Testis (tissue), 3 donors: ENCODE results near the gene SRRD. TPM values are rescaled to one million over a fixed set of nuclear protein-coding genes. Genes with fewer than 3 reads are reported as not detected.
A peak's percentile ranks its signal among the peaks of the same experiment; 100 is the strongest.

Source experiments
- DNase-seq: peaks from one replicate; pipeline ENCODE4 v3.0.0-alpha.2; 2019
- H3K27ac ChIP-seq, 2 donors: fragments of 200-600 bp; sonication (generic); one replicate each; pipeline ENCODE4 v1.5.1; 2019
- H3K27me3 ChIP-seq: fragments of 200-600 bp; sonication (generic); one replicate; pipeline ENCODE4 v1.5.1; 2019
- H3K36me3 ChIP-seq: fragments of 200-600 bp; sonication (generic); one replicate; pipeline ENCODE4 v1.5.1; 2017; ENCODE audit warnings: low read depth; ENCODE audit errors: missing control alignments
- H3K4me1 ChIP-seq: fragments of 200-600 bp; sonication (generic); one replicate; pipeline ENCODE4 v1.5.1; 2019
- H3K4me3 ChIP-seq, 2 donors: fragments of 200-600 bp; sonication (generic); one replicate each; pipeline ENCODE4 v1.5.1; 2017 to 2019
- H3K9me3 ChIP-seq: fragments of 200-600 bp; sonication (generic); one replicate; pipeline ENCODE4 v1.5.1; 2017
- CTCF ChIP-seq, 3 experiments: fragments of 450-650 bp in 2 of 3; fragments of 200-600 bp in 1 of 3; sonication (generic) in 1 of 3; IDR thresholded peaks; one replicate each; pipeline ENCODE4 v1.5.1; 2016 to 2019; ENCODE audit warnings: antibody characterized with exemption in 3 of 3, mild to moderate bottlenecking in 2 of 3, moderate library complexity in 1 of 3
- POLR2A ChIP-seq: fragments of 450-650 bp; IDR thresholded peaks from one replicate; pipeline ENCODE4 v1.6.1; 2017; ENCODE audit warnings: antibody characterized with exemption, mild to moderate bottlenecking, moderate library complexity
- WGBS, 2 donors: methylation state at CpG; one replicate each; pipeline ENCODE4 v1.1.5; 2018; 5-methylcytosine and 5-hydroxymethylcytosine counted together
- intact Hi-C: fragments of 100-400 bp; cut with DNase I; formaldehyde crosslinking; loops from one replicate; pipeline ENCODE4 v1.15.1; 2023; ENCODE audit warnings: low total_unique reads
- polyA plus RNA-seq: library from polyadenylated mRNA; stranded (reverse); fragments of 350-450 nt; fragmentation: Illumina TruSeq; extraction: RNeasy Lipid Tissue Mini Kit (QIAGEN cat#74804); gene quantifications from one replicate; pipeline ENCODE4 v1.2.3, GENCODE V29; 2014; ENCODE audit warnings: low read depth, low replicate concordance; ENCODE audit not compliant: insufficient read depth
- total RNA-seq, 2 donors: library from RNA; depleted of rRNA; stranded (reverse); fragments of >200 nt; gene quantifications; one replicate each; pipeline ENCODE4 v1.2.3, GENCODE V29; 2016

The SRRD gene
- total and polyA plus RNA-seq, 3 donors from 2014 or later, result 22.7 to 37.9 (median 27.2) TPM

- Histone ChIP-seq H3K27ac (peak overlapping the region in 1 of 2 donors; percentile 0), H3K4me1 (peaks cover 23% of the 10 kb centered on the region), H3K4me3 (no peak overlapping the region), H3K9me3 (no peaks in the 10 kb centered on the region), H3K36me3 (no peaks in the 10 kb centered on the region), H3K27me3 (no peaks in the 10 kb centered on the region)
- intact Hi-C loops, result no loop called here
- TF ChIP-seq POLR2A (no peak), CTCF (IDR thresholded peaks at IDR 0.05) (no peak)
- 57 to 77% methylated on average over 4 to 7 of the region's 7 CpGs for WGBS, 2 donors
- DNase-seq, result peak; percentile 18
Measured at GRCh38 chr22:26464312-26464711, 19.4 kb upstream of the SRRD start.

GRCh38 chr22:26466196-26466595 is 17.5 kb upstream of the SRRD start:
- H3K27me3 ChIP-seq, result no peaks in the 10 kb centered on the region
- H3K9me3 ChIP-seq, result no peaks in the 10 kb centered on the region
- H3K36me3 ChIP-seq, result no peaks in the 10 kb centered on the region
- intact Hi-C loops, result no loop called here
- no peak overlapping the region for H3K4me3 ChIP-seq
- 90 to 92% methylated on average over 5 of the region's 5 CpGs for WGBS, 2 donors
- peaks cover 20% of the 10 kb centered on the region for H3K4me1 ChIP-seq
- no peak for TF ChIP-seq CTCF (IDR thresholded peaks at IDR 0.05)
- no peak for TF ChIP-seq POLR2A
- no peak overlapping the region for H3K27ac ChIP-seq
- no peak for DNase-seq

GRCh38 chr22:26470807-26471206 is 12.9 kb upstream of the SRRD start:
- H3K4me3 ChIP-seq, result no peak overlapping the region
- no peak for DNase-seq
- WGBS, 2 donors, result 98 to 100% methylated on average over 2 of the region's 2 CpGs
- intact Hi-C loops, result no loop called here
- no peaks in the 10 kb centered on the region for H3K27me3 ChIP-seq
- no peaks in the 10 kb centered on the region for H3K36me3 ChIP-seq
- TF ChIP-seq CTCF (IDR thresholded peaks at IDR 0.05), result no peak
- no peaks in the 10 kb centered on the region for H3K4me1 ChIP-seq
- no peaks in the 10 kb centered on the region for H3K9me3 ChIP-seq
- H3K27ac ChIP-seq, result no peak overlapping the region

- H3K27me3 ChIP-seq, result no peaks in the 10 kb centered on the region
- H3K4me1 ChIP-seq, result no peaks in the 10 kb centered on the region
- H3K4me3 ChIP-seq, result no peak overlapping the region
- no peak for DNase-seq
- intact Hi-C loops, result no loop called here
- no peaks in the 10 kb centered on the region for H3K36me3 ChIP-seq
- WGBS, 2 donors, result 92% methylated on average over 5 of the region's 5 CpGs
- TF ChIP-seq POLR2A (no peak), CTCF (IDR thresholded peaks at IDR 0.05) (no peak)
- H3K9me3 ChIP-seq, result no peaks in the 10 kb centered on the region
- H3K27ac ChIP-seq, result no peak overlapping the region
Measured at GRCh38 chr22:26471522-26471921, 12.2 kb upstream of the SRRD start.

GRCh38 chr22:26474682-26475081 is 9.0 kb upstream of the SRRD start:
- no peak for DNase-seq
- Histone ChIP-seq H3K27ac (no peak overlapping the region), H3K4me1 (peaks cover 7% of the 10 kb centered on the region), H3K36me3 (no peaks in the 10 kb centered on the region), H3K27me3 (no peaks in the 10 kb centered on the region), H3K9me3 (no peaks in the 10 kb centered on the region), H3K4me3 (no peak overlapping the region)
- no peak for TF ChIP-seq POLR2A
- TF ChIP-seq CTCF (IDR thresholded peaks at IDR 0.05), result no peak
- intact Hi-C loops, result no loop called here
